ENCODE results near the gene COX6A1. TPM values are rescaled to one million over a fixed set of nuclear protein-coding genes. Genes with fewer than 3 reads are reported as not detected.

Gene COX6A1
- total and polyA plus RNA-seq, 2 of the 13 experiments (the other 11 are each of a cell fraction or from before 2014, with no cell fraction given), result 542 to 673 TPM

DNA sequence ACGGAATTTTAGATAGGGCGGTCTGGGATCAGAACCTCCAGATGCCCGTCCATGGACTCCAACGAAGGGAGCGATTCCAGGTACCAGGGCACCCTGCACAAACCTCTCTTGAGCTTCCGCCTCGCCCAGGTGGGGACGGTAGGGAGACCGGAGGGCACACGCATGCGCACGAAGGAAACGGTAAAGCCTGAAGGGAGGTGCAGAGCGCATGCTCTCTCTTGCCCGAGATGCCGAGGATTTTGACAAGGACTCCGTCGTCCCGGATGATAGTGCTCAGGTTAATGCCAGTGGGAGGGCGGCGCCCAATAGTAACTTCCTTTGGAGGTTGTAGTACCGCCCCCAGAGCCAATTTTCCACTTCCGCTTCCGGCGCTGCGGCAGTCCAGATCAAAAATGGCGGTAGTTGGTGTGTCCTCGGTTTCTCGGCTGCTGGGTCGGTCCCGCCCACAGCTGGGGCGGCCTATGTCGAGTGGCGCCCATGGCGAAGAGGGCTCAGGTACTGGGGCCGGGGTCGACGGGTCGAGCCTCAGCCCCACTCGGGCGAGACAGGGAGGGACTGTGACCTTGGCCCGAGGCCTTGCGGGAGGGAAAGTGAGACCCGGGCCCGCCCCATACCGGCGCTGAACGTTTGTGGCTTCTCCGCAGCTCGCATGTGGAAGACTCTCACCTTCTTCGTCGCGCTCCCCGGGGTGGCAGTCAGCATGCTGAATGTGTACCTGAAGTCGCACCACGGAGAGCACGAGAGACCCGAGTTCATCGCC is at the start of gene COX6A1 (continued):
- no peak for TF ChIP-seq ZNF10 (CRISPR knock-in tag; IDR thresholded peaks at IDR 0.05; ENCODE audit: borderline replicate concordance, low read depth)
- TF ChIP-seq THAP11 (CRISPR knock-in tag; IDR thresholded peaks at IDR 0.05), result peak; percentile 91
- TF ChIP-seq, protein P1, sequence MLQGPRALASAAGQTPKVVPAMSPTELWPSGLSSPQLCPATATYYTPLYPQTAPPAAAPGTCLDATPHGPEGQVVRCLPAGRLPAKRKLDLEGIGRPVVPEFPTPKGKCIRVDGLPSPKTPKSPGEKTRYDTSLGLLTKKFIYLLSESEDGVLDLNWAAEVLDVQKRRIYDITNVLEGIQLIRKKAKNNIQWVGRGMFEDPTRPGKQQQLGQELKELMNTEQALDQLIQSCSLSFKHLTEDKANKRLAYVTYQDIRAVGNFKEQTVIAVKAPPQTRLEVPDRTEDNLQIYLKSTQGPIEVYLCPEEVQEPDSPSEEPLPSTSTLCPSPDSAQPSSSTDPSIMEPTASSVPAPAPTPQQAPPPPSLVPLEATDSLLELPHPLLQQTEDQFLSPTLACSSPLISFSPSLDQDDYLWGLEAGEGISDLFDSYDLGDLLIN (CRISPR knock-in tag; IDR thresholded peaks at IDR 0.05; ENCODE audit: borderline replicate concordance), result 0 out of 2 replicates have a peak, but pooled peaks have one; percentile 31
- TF ChIP-seq SNAPC2 (CRISPR knock-in tag; IDR thresholded peaks at IDR 0.05), result no peak
- TF ChIP-seq, protein P2, sequence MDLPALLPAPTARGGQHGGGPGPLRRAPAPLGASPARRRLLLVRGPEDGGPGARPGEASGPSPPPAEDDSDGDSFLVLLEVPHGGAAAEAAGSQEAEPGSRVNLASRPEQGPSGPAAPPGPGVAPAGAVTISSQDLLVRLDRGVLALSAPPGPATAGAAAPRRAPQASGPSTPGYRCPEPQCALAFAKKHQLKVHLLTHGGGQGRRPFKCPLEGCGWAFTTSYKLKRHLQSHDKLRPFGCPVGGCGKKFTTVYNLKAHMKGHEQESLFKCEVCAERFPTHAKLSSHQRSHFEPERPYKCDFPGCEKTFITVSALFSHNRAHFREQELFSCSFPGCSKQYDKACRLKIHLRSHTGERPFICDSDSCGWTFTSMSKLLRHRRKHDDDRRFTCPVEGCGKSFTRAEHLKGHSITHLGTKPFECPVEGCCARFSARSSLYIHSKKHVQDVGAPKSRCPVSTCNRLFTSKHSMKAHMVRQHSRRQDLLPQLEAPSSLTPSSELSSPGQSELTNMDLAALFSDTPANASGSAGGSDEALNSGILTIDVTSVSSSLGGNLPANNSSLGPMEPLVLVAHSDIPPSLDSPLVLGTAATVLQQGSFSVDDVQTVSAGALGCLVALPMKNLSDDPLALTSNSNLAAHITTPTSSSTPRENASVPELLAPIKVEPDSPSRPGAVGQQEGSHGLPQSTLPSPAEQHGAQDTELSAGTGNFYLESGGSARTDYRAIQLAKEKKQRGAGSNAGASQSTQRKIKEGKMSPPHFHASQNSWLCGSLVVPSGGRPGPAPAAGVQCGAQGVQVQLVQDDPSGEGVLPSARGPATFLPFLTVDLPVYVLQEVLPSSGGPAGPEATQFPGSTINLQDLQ (CRISPR knock-in tag; IDR thresholded peaks at IDR 0.05), result no peak
- no peak for TF ChIP-seq MBD4 (IDR thresholded peaks at IDR 0.05; ENCODE audit: borderline replicate concordance, low read length)
- TF ChIP-seq ZFY (CRISPR knock-in tag; IDR thresholded peaks at IDR 0.05), result peak; percentile 93
- no peak for TF ChIP-seq SOX6 (IDR thresholded peaks at IDR 0.05)
- TF ChIP-seq SOX6 (CRISPR knock-in tag; IDR thresholded peaks at IDR 0.05), result no peak
- TF ChIP-seq SMC3 (IDR thresholded peaks at IDR 0.05; ENCODE audit: low read length), result no peak
- TF ChIP-seq, protein P3, sequence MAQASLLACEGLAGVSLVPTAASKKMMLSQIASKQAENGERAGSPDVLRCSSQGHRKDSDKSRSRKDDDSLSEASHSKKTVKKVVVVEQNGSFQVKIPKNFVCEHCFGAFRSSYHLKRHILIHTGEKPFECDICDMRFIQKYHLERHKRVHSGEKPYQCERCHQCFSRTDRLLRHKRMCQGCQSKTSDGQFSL (CRISPR knock-in tag; IDR thresholded peaks at IDR 0.05), result no peak
- TF ChIP-seq, protein P4, sequence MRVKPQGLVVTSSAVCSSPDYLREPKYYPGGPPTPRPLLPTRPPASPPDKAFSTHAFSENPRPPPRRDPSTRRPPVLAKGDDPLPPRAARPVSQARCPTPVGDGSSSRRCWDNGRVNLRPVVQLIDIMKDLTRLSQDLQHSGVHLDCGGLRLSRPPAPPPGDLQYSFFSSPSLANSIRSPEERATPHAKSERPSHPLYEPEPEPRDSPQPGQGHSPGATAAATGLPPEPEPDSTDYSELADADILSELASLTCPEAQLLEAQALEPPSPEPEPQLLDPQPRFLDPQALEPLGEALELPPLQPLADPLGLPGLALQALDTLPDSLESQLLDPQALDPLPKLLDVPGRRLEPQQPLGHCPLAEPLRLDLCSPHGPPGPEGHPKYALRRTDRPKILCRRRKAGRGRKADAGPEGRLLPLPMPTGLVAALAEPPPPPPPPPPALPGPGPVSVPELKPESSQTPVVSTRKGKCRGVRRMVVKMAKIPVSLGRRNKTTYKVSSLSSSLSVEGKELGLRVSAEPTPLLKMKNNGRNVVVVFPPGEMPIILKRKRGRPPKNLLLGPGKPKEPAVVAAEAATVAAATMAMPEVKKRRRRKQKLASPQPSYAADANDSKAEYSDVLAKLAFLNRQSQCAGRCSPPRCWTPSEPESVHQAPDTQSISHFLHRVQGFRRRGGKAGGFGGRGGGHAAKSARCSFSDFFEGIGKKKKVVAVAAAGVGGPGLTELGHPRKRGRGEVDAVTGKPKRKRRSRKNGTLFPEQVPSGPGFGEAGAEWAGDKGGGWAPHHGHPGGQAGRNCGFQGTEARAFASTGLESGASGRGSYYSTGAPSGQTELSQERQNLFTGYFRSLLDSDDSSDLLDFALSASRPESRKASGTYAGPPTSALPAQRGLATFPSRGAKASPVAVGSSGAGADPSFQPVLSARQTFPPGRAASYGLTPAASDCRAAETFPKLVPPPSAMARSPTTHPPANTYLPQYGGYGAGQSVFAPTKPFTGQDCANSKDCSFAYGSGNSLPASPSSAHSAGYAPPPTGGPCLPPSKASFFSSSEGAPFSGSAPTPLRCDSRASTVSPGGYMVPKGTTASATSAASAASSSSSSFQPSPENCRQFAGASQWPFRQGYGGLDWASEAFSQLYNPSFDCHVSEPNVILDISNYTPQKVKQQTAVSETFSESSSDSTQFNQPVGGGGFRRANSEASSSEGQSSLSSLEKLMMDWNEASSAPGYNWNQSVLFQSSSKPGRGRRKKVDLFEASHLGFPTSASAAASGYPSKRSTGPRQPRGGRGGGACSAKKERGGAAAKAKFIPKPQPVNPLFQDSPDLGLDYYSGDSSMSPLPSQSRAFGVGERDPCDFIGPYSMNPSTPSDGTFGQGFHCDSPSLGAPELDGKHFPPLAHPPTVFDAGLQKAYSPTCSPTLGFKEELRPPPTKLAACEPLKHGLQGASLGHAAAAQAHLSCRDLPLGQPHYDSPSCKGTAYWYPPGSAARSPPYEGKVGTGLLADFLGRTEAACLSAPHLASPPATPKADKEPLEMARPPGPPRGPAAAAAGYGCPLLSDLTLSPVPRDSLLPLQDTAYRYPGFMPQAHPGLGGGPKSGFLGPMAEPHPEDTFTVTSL (CRISPR knock-in tag; IDR thresholded peaks at IDR 0.05; ENCODE audit: borderline replicate concordance), result no peak
- TF ChIP-seq, protein P5, sequence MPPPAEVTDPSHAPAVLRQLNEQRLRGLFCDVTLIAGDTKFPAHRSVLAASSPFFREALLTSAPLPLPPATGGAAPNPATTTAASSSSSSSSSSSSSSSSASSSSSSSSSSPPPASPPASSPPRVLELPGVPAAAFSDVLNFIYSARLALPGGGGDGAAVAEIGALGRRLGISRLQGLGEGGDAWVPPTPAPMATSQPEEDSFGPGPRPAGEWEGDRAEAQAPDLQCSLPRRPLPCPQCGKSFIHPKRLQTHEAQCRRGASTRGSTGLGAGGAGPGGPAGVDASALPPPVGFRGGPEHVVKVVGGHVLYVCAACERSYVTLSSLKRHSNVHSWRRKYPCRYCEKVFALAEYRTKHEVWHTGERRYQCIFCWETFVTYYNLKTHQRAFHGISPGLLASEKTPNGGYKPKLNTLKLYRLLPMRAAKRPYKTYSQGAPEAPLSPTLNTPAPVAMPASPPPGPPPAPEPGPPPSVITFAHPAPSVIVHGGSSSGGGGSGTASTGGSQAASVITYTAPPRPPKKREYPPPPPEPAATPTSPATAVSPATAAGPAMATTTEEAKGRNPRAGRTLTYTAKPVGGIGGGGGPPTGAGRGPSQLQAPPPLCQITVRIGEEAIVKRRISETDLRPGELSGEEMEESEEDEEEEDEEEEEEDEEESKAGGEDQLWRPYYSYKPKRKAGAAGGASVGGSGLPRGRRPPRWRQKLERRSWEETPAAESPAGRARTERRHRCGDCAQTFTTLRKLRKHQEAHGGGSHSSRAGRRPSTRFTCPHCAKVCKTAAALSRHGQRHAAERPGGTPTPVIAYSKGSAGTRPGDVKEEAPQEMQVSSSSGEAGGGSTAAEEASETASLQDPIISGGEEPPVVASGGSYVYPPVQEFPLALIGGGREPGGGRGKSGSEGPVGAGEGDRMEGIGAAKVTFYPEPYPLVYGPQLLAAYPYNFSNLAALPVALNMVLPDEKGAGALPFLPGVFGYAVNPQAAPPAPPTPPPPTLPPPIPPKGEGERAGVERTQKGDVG (CRISPR knock-in tag; IDR thresholded peaks at IDR 0.05; ENCODE audit: borderline replicate concordance), result 0 out of 2 replicates have a peak, but pooled peaks have one; percentile 50

Measured in HepG2 (cell line).